Stimulated activated CD4-positive, alpha-beta T cell treated with anti-CD3 and anti-CD28 coated beads, TNF-alpha, amount 100 ng/mL, for 1 hour (primary cell): Measurements from ENCODE around the gene OR2Z1.
"Not testable (repeated sequence)": the region's sequence is repeated elsewhere in the genome, so short reads cannot be mapped to it uniquely, and the experiment has no call there.

Experiments
- DNase-seq, 3 donors: peaks; one replicate each; pipeline ENCODE4 v3.0.0-alpha.2; 2020; ENCODE audit warnings: low read depth in 3 of 3, low spot score in 1 of 3

The OR2Z1 gene

GRCh38 chr19:8700956-8701355 lies 20.5 kb upstream of the OR2Z1 start:
- DNase-seq = no peak

GRCh38 chr19:8702350-8702749 lies 19.1 kb upstream of the OR2Z1 start:
- no peak for DNase-seq

- no peak for DNase-seq
These were observed 18.2 kb upstream of the OR2Z1 start for GRCh38 chr19:8703223-8703622.

GRCh38 chr19:8705304-8705703 lies 16.1 kb upstream of the OR2Z1 start:
- not testable (repeated sequence) for DNase-seq

- DNase-seq = no peak
These were observed 15.7 kb upstream of the OR2Z1 start for GRCh38 chr19:8705742-8706141.

- not testable (repeated sequence) for DNase-seq
These were observed 11.1 kb upstream of the OR2Z1 start for GRCh38 chr19:8710337-8710736.

GRCh38 chr19:8722032-8722431 lies 598 bp downstream of the OR2Z1 start:
- DNase-seq = no peak

GRCh38 chr19:8724276-8724675 lies 2.8 kb downstream of the OR2Z1 start:
- no peak for DNase-seq

GRCh38 chr19:8731428-8732169 lies 10.2 kb downstream of the OR2Z1 start:
- DNase-seq = no peak

GRCh38 chr19:8738377-8738776 lies 16.9 kb downstream of the OR2Z1 start:
- DNase-seq = no peak

GRCh38 chr19:8739291-8740065 lies 18.0 kb downstream of the OR2Z1 start:
- not testable (repeated sequence) for DNase-seq

GRCh38 chr19:8767257-8767656 lies 45.8 kb downstream of the OR2Z1 start:
- not testable (repeated sequence) for DNase-seq

- DNase-seq = not testable (repeated sequence)
These were observed 47.8 kb downstream of the OR2Z1 start for GRCh38 chr19:8769265-8769664.

GRCh38 chr19:8773587-8773986 lies 52.2 kb downstream of the OR2Z1 start:
- DNase-seq = not testable (repeated sequence)
